Heart right ventricle (tissue), 16 donors: Measurements from ENCODE around the gene RTKN2. TPM values are rescaled to one million over a fixed set of nuclear protein-coding genes. Genes with fewer than 3 reads are reported as not detected.

Source experiments
- ATAC-seq, 8 donors: fragments of 200-7000 bp; cut with Tn5 transposase; one replicate each; pipeline ENCODE4 v1.9.1; 2020; ENCODE audit warnings: mild to moderate bottlenecking in 8 of 8, moderate library complexity in 8 of 8, moderate number of reproducible peaks in 1 of 8
- DNase-seq, 2 donors: peaks; one replicate each; pipeline ENCODE4 v3.0.0-alpha.2; 2020
- H3K27ac ChIP-seq, 10 donors: fragments of 200-600 bp; sonication (generic) in 2 of 10; one replicate each; pipeline versions ENCODE4 v1.5.0 to v1.8.0; 2020 to 2022; ENCODE audit warnings: mild to moderate bottlenecking in 3 of 10
- H3K27me3 ChIP-seq, 7 donors: fragments of 200-600 bp; one replicate each; pipeline ENCODE4 v1.8.0; 2021 to 2022; ENCODE audit warnings: mild to moderate bottlenecking in 2 of 7
- H3K36me3 ChIP-seq, 9 donors: fragments of 200-600 bp; sonication (generic) in 1 of 9; one replicate each; pipeline versions ENCODE4 v1.5.0 to v1.8.0; 2020 to 2022; ENCODE audit warnings: mild to moderate bottlenecking in 2 of 9
- H3K4me1 ChIP-seq, 9 donors: fragments of 200-600 bp; sonication (generic) in 1 of 9; one replicate each; pipeline versions ENCODE4 v1.5.0 to v1.8.0; 2020 to 2022; ENCODE audit warnings: mild to moderate bottlenecking in 4 of 9
- H3K4me3 ChIP-seq, 10 donors: fragments of 200-600 bp; sonication (generic) in 2 of 10; one replicate each; pipeline versions ENCODE4 v1.5.0 to v1.8.0; 2020 to 2022; ENCODE audit warnings: mild to moderate bottlenecking in 7 of 10, moderate library complexity in 2 of 10
- H3K9me3 ChIP-seq, 11 donors: fragments of 200-600 bp in 10 of 11; sonication (generic) in 2 of 11; one replicate each; pipeline versions ENCODE4 v1.5.0 to v1.8.0; 2013 to 2022; ENCODE audit warnings: mild to moderate bottlenecking in 2 of 11, control low read depth in 1 of 11, moderate library complexity in 1 of 11
- CTCF ChIP-seq, 9 donors: fragments of 200-600 bp; sonication (generic) in 2 of 9; IDR thresholded peaks; one replicate each; pipeline versions ENCODE4 v1.5.0 to v1.8.0; 2021 to 2022; ENCODE audit warnings: antibody characterized with exemption in 9 of 9, mild to moderate bottlenecking in 5 of 9, moderate library complexity in 1 of 9
- WGBS, 2 donors: extraction: QIAGEN DNeasy Blood & Tissue Kit; methylation state at CpG; one replicate each; pipeline ENCODE4 v1.1.7; 2013; ENCODE audit warnings: inconsistent platforms in 1 of 2; 5-methylcytosine and 5-hydroxymethylcytosine counted together
- intact Hi-C, 10 donors: fragments of 100-400 bp; cut with DNase I; formaldehyde crosslinking; loops; one replicate each; pipeline versions ENCODE4 v1.11.1 to v1.14.2; 2022
- polyA plus RNA-seq, 2 donors: library from polyadenylated mRNA; stranded (reverse); fragments of 200-250 nt; gene quantifications; one replicate each; pipeline ENCODE4 v1.2.3, GENCODE V29; 2013
- total RNA-seq, 10 donors: library from RNA; stranded (reverse); fragmentation: NEBNext Ultra II Directional in 3 of 10; extraction: Animal tissue kit (Norgen Biotek cat#: 25700) in 3 of 10; gene quantifications; one replicate each; pipeline versions ENCODE4 v1.2.1 to v1.2.4, GENCODE V29; 2021 to 2023
- donor health status: Arrhythmogenic right ventricular cardiomyopathy.
- donor health status: ischemic (EF 13 %, LVEDD 7.1; RV severe dilation, severe dysfunction).
- donor health status: healthy with polysubstance abuse.
- donor health status: DM: no; HTN: yes; CAD: no.
- donor health status: DM: no; HTN: no; CAD: no.
- donor health status: ischemic (EF 25% LVEDD 6.9; RV normal size, moderate dysfunction).
- donor health status: ischemic (EF 25% LVEDD 5.7; RV mildly dilated, moderate dysfunction).
- donor health status: healthy.
- donor health status: DM: yes; HTN: yes; CAD: no.
- donor health status: Ischemic cardiomyopathy.
- donor health status: ischemic (EF 35%, LVEDD 5.7; RV mildly dilated, moderate dysfunction).
- donor health status: nonischemic (EF 11% LVEDD 7.7; RV severe dilation, severe dysfunction).
- donor health status: DM: yes; HTN: yes; CAD: no.
- donor health status: PGD.
- donor health status: ischemic (EF 29% LVEDD 5.4; RV normal size, mild dysfunction).
- donor health status: nonischemic (EF 23%, LVEDD 6.1; RV moderate dilation, normal function).

RTKN2 gene
- total and polyA plus RNA-seq, 12 donors: 0.01 to 0.30 (median 0.14) TPM; not detected in 4

GRCh38 chr10:62253704-62254103 is 14.9 kb downstream of the RTKN2 start:
- no peaks in the 10 kb centered on the region for H3K4me1 ChIP-seq
- no peak for ATAC-seq
- no peak for DNase-seq
- H3K9me3 ChIP-seq: no peaks in the 10 kb centered on the region
- 96 to 100% methylated on average over 1 of the region's 1 CpG for WGBS, 2 donors
- no peak overlapping the region for H3K27ac ChIP-seq
- no peaks in the 10 kb centered on the region for H3K36me3 ChIP-seq
- TF ChIP-seq CTCF (IDR thresholded peaks at IDR 0.05): no peak
- intact Hi-C loops: loop anchor here in 1 of 10 donors (10.0 kb wide), 1 partner anchor 509 kb away; no protein-coding TSS in a partner anchor
- H3K27me3 ChIP-seq: no peaks in the 10 kb centered on the region
- H3K4me3 ChIP-seq: no peak overlapping the region

- no peaks in the 10 kb centered on the region for H3K9me3 ChIP-seq
- no peak overlapping the region for H3K27ac ChIP-seq
- H3K4me1 ChIP-seq: no peaks in the 10 kb centered on the region
- no peak overlapping the region for H3K4me3 ChIP-seq
- ATAC-seq (no peak), DNase-seq (no peak)
- no peaks in the 10 kb centered on the region for H3K36me3 ChIP-seq
- intact Hi-C loops: loop anchor here in 1 of 10 donors (10.0 kb wide), 1 partner anchor 507 kb away; no protein-coding TSS in a partner anchor
- H3K27me3 ChIP-seq: no peaks in the 10 kb centered on the region
- WGBS, 2 donors: 91 to 93% methylated on average over 1 of the region's 1 CpG
- TF ChIP-seq CTCF (IDR thresholded peaks at IDR 0.05): no peak
Measured at GRCh38 chr10:62252051-62252450, 16.6 kb downstream of the RTKN2 start.

- intact Hi-C loops: loop anchor here in 1 of 10 donors (10.0 kb wide), 1 partner anchor 506 kb away; no protein-coding TSS in a partner anchor
- Histone ChIP-seq H3K4me1 (no peaks in the 10 kb centered on the region), H3K4me3 (no peak overlapping the region), H3K9me3 (no peaks in the 10 kb centered on the region), H3K27me3 (no peaks in the 10 kb centered on the region), H3K36me3 (no peaks in the 10 kb centered on the region), H3K27ac (no peak overlapping the region)
- DNase-seq (no peak), ATAC-seq (no peak)
- TF ChIP-seq CTCF (IDR thresholded peaks at IDR 0.05): no peak
- 93 to 97% methylated on average over 5 of the region's 5 CpGs for WGBS, 2 donors
Measured at GRCh38 chr10:62250594-62251198, 17.9 kb downstream of the RTKN2 start.

GRCh38 chr10:62249957-62250356 is 18.7 kb downstream of the RTKN2 start:
- Histone ChIP-seq H3K4me3 (no peak overlapping the region), H3K27me3 (no peaks in the 10 kb centered on the region), H3K9me3 (no peaks in the 10 kb centered on the region), H3K36me3 (no peaks in the 10 kb centered on the region), H3K27ac (no peak overlapping the region), H3K4me1 (peaks cover 0 to 4% (median 0%) of the 10 kb centered on the region in 9 donors)
- intact Hi-C loops: loop anchor here in 8 of 10 donors (5.0 to 10.0 kb wide), 7 partner anchors 213 to 505 kb away; no protein-coding TSS in a partner anchor
- ATAC-seq: no peak
- WGBS, 2 donors: 89 to 96% methylated on average over 3 of the region's 3 CpGs
- no peak for DNase-seq
- TF ChIP-seq CTCF (IDR thresholded peaks at IDR 0.05): no peak
